Hepatic stellate cell (primary cell): ENCODE results near the gene TRMT5.

Experiments
- DNase-seq: peaks from one replicate; pipeline ENCODE4 v3.0.0; 2011; ENCODE audit warnings: low spot score

The TRMT5 gene

DNA sequence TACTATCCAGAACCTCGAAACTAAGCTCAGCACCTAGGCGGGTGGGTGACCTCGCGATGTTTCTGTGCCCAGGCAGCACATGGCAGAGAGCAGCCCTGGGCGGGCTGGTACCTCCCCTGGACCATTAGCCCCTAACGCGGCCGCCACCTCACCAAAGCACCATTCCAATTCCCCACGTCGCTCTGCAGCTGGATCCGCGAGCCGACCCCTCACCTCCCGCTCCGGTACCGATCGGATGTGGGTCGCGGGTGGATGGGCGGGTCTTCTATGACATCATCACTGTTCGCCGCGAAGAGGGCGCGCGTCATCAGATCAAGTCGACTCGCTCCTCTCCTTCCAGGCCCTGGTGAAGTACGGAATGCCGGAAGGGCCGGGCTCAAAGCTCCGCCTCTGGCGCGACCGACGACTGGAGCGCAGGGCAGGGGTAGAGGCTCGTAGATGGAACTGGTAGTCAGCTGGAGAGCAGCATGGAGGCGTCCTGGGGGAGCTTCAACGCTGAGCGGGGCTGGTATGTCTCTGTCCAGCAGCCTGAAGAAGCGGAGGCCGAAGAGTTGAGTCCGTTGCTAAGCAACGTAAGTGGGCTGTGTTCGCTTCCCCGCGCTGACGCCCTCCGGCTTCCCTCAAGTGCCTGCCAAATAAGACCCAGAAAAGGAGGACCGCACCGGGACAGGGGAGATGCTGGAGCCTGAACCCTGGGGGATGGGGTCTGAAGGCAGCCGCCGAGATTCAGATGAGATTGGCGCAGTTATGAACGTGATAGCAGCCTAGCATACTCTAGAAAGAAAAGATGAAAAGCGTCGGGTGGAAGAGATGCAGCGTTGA lies at the start of gene TRMT5, which contains the start of gene SLC38A6:
Gene TRMT5, minus strand, starts transcription at position 269 of the 822 bp plus-strand sequence. Its CDS starts 106 bp downstream, at position 163.
Gene SLC38A6, plus strand, starts transcription at position 435 of the 822 bp plus-strand sequence. Its CDS starts 33 bp downstream, at position 468.
- DNase-seq, result peak; percentile 87

- DNase-seq, result no peak
These were observed 45.6 kb upstream of the TRMT5 start for GRCh38 chr14:61026526-61026925.

GRCh38 chr14:61025251-61026223 lies 44.7 kb upstream of the TRMT5 start:
- DNase-seq, result peak; percentile 24

DNA sequence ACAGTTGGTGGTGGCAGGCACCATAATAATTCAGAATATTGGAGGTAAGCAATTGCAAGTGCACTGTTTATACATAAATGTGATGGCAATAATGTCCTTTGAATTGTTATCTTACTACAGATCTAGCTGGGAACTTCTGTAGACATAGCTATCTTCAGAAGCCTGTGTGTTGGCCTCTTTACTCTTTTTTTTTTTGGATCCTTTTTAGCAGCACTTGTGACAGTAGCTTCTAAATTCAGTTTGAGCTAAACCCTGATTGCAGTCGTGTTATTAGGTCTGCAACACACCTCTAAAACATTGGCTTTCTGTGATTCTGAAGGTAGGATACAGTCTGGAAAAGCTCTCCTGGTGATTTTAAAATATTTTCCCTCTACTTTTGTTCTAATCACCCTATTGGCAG lies 38.7 kb upstream of the TRMT5 start:
- no peak for DNase-seq

DNA sequence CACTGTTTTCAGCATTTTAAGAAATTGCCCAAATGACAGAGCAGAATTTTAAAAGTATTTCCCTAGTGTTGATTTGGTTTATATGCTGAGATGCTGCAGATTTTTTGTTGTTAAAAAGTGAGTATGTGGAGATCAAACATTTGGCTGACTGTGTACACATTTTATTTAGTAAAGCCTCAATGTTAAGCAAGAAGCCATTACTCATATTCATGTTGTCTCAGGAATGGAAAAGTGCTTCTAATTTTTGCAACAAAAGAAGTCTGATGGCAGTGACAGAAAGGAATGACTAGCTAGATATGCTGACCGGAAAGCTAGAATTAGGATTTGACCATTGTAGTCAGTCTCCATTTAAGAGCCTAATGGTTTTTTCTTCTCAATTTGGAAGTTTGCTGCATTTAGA lies 22.7 kb upstream of the TRMT5 start:
- peak; percentile 3 for DNase-seq

GRCh38 chr14:60999536-60999935 lies 18.7 kb upstream of the TRMT5 start:
- no peak for DNase-seq

- no peak for DNase-seq
These were observed 17.7 kb upstream of the TRMT5 start for GRCh38 chr14:60998617-60999016.

GRCh38 chr14:60989599-60989998 lies 8.7 kb upstream of the TRMT5 start:
- no peak for DNase-seq

- DNase-seq, result no peak
These were observed 5.6 kb upstream of the TRMT5 start for GRCh38 chr14:60986500-60986899.

DNA sequence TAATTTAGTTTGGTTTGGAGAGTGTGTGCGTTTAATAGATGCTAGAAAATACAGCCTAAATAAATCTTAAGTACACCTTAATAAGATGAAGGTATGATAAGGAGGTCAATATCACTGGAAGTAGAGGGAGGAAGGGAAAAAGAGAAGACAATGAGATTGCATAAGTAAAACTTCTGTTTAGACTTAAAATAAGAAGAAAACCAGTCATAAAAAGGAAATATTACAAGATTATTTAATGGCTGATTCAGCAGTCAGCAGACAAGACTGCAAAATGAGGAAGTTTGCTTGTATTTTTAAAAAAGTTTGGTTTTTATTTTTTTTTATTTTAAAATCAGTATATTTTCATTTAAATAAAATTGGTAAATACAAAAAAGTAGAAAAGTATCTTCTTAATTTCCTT lies 3.3 kb upstream of the TRMT5 start:
- DNase-seq, result no peak

DNA sequence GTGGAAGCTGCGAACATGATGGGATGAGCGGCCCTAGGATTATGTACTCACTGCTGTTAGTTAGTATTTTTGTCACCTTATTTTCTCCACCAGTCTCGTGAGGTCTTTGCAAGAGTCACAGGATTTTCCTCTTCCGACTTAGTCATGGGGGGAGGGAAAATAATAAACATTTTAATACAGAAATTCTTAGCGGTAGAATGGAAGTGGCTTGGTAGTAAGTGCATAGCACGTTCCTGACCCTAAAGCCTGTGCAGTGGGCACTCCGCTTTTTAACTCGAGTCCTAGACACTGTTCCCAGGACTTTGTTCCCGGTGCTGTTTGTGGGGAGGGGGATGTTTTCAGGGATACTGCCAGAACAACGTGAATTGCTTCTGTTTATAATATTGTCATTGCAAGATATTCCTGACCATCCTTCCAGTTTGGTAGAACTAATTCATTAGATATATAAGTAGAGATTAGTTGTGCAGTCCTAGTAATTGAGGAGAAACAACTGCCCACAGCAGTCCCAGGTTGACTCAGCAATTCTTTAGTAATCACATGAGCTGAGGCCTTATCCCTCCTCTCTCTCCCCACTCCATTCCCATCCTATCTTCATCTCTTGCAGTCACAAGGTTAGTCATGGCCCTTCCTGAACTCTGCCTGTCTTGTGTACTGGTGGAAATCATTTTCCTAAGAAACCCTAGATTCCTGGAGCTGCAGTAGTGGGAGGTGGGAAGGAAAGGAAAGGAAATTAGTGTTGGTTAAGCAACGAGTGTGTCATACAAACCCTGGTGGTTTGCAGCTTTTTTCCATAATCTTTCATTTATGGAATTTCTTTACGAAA lies 965 bp upstream of the TRMT5 start:
- DNase-seq, result peak; percentile 35

- DNase-seq, result no peak
These were observed 3.0 kb downstream of the TRMT5 start for GRCh38 chr14:60977847-60978246.

GRCh38 chr14:60975551-60975950 lies 5.3 kb downstream of the TRMT5 start:
- no peak for DNase-seq

DNA sequence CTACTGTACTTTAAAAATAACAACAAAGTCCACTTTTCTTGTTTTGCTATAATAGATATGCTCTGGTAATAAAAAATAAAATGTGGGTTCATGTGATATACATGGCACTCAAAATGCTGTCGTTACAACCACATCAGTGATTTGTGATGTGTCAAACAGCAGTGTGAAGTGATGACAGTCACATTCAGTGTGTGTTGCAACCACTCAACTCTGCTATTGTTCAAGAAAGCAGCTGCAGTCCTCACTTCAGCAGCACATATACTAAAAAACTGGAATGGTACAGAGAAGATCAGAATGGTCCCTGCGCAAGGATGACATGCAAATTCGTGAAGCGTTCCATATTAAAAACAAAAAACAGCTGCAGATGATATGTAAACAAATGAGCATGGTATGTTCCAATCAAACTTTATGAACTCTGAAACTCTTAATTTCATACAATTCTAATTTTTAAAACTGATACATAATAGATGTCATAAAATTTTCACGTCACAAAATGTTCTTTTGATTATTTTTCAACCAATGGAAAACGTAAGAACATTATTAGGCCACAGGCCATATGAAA lies 6.7 kb downstream of the TRMT5 start:
- DNase-seq, result no peak

DNA sequence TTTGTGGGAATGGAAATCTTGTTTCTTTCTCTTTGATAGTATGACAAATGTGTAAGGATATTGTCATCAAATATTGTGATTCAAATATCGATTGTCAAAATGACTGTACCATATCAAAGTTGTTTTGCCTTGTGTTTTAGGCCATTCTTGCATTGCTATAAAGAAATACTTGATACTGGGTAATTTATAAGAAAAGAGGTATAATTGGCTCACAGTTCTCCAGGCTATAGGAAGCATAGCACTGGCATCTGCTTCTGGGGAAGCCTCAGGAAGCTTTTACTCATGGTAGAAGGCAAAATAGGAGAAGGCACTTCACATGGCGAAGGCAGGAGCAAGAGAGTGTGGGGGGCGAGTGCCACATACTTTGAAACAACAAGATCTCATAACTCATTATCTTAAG lies 7.8 kb downstream of the TRMT5 start:
- DNase-seq, result no peak

DNA sequence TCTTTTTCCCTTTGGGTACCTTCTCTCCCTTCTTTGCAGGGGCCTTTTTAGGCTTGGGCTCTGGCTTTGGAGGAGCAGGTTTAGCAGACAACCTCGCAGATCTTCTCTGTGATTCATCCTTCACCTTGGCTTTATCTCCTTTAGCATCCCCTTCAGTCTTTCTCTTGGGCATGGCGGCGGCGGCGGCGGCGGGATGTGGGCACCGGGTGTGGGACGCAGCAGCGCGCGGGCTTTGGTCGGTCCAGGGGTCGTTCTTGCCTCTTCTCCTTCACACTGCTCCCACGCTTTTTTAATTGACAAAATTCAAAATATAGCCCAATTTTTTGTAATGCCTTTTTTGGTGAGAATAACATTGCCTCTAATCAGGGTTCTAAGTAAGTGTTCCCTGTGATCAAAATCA lies 8.6 kb downstream of the TRMT5 start:
- DNase-seq, result no peak

DNA sequence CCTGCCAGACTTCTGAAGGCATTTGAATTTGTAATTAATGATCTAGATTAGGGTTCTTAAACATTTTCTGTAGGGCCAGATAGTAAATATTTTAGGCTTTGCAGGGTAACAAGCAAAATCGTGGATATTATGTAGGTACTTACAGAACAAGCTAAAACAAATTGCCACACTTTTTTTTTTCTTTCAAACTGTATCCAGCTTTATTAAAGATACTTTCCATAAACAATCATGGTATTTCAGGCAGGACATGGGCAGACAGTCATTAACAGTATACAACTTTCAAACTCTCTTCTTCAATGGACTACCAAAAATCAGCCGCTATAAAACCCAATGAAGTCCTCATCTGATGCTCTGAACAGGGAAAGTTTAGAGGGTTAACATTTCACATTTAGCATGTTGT lies 9.6 kb downstream of the TRMT5 start:
- DNase-seq, result no peak

DNA sequence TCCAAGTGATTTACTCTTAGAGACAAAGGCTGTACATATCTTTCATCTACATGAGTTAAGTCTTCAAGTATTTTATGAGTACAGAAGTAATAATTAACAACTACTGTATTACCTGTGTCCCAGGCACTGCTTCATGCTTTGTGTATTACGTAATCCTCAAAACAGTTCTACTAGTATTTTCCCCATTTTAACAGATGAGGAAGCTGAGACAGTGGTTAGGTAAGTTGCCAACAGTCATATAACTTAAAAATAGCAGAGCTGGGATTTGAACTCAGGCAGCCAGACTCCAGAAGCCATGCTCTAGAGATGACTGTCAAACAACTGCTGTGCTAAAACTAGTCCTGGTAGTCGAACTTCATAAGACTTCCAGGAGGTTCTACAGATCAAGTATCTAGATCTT lies 10.7 kb downstream of the TRMT5 start:
- no peak for DNase-seq

DNA sequence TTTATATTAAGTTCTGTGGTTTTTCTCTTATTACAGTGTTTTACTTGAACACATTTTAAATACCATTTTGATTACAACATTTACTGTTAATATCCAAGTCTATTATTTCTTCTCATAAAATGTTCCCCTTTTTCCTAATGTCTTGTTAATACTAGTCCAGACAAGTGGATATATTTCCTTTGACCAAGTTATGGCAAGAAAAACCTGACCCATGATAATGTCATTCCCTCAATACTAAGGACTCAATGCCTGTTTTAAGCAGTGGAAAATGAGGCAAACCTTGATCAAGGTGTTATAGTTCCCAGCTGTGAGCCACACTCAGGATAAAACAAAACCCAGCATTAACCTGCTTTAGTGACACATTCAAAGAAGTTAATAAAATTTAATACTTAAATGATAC lies 12.2 kb downstream of the TRMT5 start:
- no peak for DNase-seq

GRCh38 chr14:60968099-60968498 lies 12.8 kb downstream of the TRMT5 start:
- DNase-seq, result no peak

GRCh38 chr14:60965402-60965801 lies 15.5 kb downstream of the TRMT5 start:
- peak; percentile 6 for DNase-seq

DNA sequence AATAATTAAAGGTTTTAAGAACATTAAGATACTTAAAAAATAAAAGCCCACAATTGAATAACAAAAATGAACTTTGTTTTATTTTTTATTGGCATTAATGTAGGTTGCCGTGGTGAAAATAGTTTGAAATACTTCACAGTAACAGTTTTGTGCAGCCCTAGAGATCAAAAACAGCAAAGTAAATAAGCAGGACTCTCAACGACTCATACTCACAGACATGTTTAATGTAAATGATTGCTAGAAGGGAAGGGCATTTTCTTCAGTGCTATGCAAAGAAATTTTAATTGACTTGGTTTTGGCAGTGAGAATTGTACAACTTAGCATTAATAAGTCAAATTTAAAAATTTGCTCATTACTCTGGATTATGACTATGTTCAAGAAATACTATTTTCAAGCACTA lies 16.0 kb downstream of the TRMT5 start:
- DNase-seq, result no peak
